GM23338 (cell line): ENCODE data around the gene FOXP4.

Experiments used
- ETS1 ChIP-seq: IDR thresholded peaks from 2 replicates; pipeline ENCODE4 v1.6.1; 2016; ENCODE audit warnings: antibody characterized with exemption
- EZH2phosphoT487 ChIP-seq: fragments of 200-600 bp; sonication (generic); IDR thresholded peaks from one replicate; pipeline ENCODE4 v1.8.1; 2018; ENCODE audit warnings: antibody characterized with exemption; ENCODE audit not compliant: unreplicated experiment
- JUNB ChIP-seq: IDR thresholded peaks from one replicate; pipeline ENCODE4 v1.6.1; 2016; ENCODE audit warnings: antibody characterized with exemption; ENCODE audit not compliant: unreplicated experiment
- POLR2AphosphoS5 ChIP-seq: IDR thresholded peaks from 2 replicates; pipeline ENCODE4 v1.6.1; 2016; ENCODE audit warnings: antibody characterized with exemption, low read depth
- STAT1 ChIP-seq: IDR thresholded peaks from one replicate; pipeline ENCODE4 v1.6.1; 2016; ENCODE audit warnings: antibody characterized with exemption; ENCODE audit not compliant: unreplicated experiment
- TF ChIP-seq, protein P1 (sequence below), 2 experiments: fragments of 200-600 bp in 1 of 2; sonication (generic) in 1 of 2; conservative IDR thresholded peaks; 2 replicates each; pipeline versions ENCODE4 v1.5.1 to v1.6.1; 2016 to 2017; ENCODE audit warnings: antibody characterized with exemption in 2 of 2, low read depth in 2 of 2, mild to moderate bottlenecking in 2 of 2, moderate library complexity in 1 of 2

DNA sequence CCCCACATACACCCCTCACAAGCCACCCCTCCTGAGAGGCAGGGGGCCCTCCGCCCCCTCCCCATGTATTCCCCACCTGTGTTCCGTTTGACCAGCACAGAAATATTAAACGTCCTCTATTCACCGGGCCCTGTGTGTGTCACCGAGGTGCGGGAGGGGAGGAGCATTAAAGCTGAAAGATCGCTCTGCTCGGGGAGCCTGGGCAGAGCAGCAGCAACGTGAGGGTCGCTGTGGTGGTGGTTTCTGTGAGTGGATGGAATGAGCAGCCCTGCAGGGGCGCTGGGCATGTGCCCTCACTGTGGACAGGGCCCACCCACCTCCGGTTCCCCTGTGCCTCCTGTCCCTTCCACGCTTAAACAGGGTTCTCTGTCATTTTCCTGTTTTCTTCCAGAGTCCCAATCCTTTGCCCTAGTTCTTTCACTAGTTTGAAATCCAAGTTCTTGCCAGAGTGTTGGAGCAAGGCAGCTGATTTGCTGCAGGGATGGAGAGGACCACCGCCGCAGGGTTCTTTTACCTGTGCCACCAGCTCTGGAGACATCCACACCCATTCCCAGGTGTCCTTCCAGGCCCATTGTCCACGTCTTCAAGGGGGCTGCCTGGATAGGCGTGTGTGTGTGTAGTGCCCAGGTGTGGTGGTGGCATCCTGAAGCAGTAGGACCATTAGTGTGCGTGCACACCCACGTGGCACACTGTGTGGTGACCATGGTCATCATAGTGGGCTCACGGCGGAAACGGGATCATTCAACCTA is 54.5 kb downstream of the FOXP4 start:
- TF ChIP-seq, protein P1, sequence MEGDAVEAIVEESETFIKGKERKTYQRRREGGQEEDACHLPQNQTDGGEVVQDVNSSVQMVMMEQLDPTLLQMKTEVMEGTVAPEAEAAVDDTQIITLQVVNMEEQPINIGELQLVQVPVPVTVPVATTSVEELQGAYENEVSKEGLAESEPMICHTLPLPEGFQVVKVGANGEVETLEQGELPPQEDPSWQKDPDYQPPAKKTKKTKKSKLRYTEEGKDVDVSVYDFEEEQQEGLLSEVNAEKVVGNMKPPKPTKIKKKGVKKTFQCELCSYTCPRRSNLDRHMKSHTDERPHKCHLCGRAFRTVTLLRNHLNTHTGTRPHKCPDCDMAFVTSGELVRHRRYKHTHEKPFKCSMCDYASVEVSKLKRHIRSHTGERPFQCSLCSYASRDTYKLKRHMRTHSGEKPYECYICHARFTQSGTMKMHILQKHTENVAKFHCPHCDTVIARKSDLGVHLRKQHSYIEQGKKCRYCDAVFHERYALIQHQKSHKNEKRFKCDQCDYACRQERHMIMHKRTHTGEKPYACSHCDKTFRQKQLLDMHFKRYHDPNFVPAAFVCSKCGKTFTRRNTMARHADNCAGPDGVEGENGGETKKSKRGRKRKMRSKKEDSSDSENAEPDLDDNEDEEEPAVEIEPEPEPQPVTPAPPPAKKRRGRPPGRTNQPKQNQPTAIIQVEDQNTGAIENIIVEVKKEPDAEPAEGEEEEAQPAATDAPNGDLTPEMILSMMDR (conservative IDR thresholded peaks at IDR 0.05; ENCODE audit: low read depth in 2 of 2) = no peak
- TF ChIP-seq STAT1 (no peak), EZH2phosphoT487 (no peak), ETS1 (no peak), JUNB (no peak), POLR2AphosphoS5 (no peak)
